HG02885 (cell line): ENCODE measurements around the gene PRIMPOL.
"Not testable (repeated sequence)": the region's sequence is repeated elsewhere in the genome, so short reads cannot be mapped to it uniquely, and the experiment has no call there.

ENCODE experiments used
- ATAC-seq: cut with Tn5 transposase; IDR thresholded peaks from one replicate; pipeline ENCODE4 v1.9.1; 2021; ENCODE audit warnings: mild to moderate bottlenecking; ENCODE audit not compliant: unreplicated experiment, poor library complexity

The PRIMPOL gene

GRCh38 chr4:184636144-184636543, 13.4 kb upstream of the PRIMPOL start:
- no peak for ATAC-seq

GRCh38 chr4:184636897-184637296, 12.6 kb upstream of the PRIMPOL start:
- ATAC-seq = no peak

- no peak for ATAC-seq
These were observed 8.5 kb upstream of the PRIMPOL start for GRCh38 chr4:184641022-184641421.

GRCh38 chr4:184641451-184641850, 8.1 kb upstream of the PRIMPOL start:
- ATAC-seq = no peak

DNA sequence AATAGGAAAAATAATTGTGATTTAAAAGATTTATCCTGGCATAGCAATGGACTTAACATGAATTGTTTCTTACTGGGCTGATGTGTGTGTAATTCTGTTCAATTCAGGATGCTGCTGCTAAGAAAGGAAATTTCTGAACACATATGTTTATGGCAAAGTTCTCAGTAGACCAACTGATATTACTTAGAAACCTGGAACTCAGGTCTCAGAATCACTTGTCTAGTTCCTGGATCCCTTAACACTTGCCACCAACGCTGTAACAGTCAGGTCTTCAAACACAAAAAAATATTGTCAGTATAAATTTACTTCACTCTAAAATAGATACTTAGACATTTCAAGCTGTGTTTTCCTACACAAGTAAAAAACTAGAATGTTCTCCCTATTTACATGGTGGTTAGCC, 5.8 kb upstream of the PRIMPOL start:
- ATAC-seq = no peak

DNA sequence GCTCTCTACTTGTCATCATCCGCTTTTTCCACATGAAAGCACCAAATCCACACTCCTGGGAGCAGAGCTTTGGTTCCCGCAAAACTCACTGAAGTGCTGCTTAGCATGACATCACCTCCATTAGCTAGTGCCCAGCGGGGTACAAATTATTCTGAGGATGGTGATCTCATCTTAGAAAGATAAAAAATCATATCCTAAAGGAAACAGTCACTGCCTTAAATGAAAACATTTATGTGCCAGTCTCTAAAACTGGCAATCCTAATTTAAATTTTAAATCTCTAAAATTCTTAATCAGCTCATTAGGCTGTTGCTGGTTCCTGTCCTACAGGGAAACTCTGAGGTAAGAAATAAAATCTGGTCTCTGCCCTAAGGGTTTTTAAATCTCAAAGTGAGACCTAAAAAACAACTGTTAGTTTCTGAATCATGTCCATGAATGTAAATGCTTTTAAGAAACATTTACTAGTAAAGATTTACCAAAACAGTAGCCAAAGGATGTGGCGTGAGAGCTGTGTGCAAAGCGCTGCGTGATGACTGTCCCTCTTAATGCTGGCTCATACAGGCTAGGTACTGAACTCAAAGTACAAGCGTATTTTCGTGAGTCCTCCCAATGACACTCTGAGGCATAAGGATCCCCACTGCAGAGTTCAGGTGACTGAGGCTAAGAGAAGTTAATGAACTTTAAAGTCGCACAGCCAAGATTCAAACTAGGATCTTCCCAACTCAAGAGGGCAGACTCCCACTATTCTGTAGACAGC, 4.8 kb upstream of the PRIMPOL start:
- ATAC-seq = no peak

- no peak for ATAC-seq
These were observed 3.5 kb upstream of the PRIMPOL start for GRCh38 chr4:184645904-184646610.

DNA sequence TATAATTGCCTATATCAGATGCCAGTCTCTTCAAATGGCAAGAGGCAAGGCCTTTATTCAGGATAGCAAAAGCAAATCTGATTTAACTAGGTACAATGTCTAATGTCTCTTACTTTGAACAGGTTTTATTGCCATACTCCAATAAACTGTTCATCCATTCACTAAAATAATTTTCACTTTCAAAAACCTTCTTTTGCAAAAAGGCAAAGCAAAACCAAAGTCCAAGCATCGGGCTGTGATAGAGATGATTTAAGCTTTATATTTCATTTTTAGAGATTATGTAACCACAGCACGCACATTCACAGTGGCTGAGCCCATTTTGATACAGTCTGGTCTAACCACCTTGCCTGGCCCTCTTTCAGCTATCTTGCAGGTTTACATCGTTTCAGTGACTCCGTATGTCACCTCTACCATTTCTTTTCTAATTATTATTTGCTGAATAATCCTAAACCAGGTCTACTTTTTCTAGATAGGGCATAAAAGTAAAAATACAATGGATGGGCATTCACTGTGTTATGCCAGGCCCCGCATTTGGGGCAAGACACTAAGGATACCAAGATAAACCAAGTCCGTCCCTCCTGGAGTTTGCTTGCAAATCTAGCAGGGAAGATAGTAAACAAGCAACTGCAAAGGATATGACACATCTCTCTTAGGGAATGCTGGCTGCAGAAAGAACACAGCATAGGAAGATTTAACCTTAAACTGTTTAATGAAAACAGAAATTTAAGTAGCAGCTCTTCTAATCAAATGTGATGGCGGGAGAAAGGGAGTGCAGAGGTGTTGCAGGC, 2.1 kb upstream of the PRIMPOL start:
- no peak for ATAC-seq

- ATAC-seq = no peak
These were observed 1.6 kb upstream of the PRIMPOL start for GRCh38 chr4:184648054-184648312.

DNA sequence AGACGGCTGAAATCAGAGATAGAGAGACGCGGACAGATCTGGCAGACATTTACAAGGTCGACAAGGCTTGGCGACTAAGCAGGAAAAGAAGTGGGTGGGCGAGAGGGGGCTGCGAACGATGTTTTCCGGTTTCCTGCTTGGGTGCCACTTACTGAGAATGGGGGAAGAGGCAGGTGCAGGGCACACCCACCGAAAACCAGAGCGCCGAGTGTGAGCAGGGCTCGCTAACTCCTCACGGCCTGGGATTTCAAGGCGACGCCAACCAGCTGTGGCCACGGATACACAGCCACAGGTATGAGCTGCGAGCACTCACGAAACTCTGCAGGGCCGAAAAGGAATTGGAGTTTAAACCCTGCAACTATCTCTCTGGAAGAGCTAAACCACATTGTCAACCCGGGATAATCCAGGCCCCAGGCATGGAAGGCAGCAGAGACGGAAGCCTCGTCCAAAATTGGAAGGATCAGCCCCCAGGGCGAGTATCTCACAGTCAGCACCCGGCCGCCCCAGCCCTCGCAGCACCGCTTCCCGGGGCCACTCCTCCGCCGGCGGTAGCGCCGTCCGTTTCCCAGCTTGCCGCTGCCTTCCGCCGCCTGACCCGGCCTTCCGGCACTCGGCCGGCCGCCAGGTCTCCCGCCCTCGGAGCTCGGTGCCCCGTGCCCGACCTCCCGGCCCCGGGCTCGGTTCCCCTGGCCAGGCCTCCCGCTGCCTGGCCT, 1.1 kb upstream of the PRIMPOL start:
- peak; percentile 26 for ATAC-seq

- peak; percentile 9 for ATAC-seq
These were observed 675 bp downstream of the PRIMPOL start for GRCh38 chr4:184649971-184650855.

DNA sequence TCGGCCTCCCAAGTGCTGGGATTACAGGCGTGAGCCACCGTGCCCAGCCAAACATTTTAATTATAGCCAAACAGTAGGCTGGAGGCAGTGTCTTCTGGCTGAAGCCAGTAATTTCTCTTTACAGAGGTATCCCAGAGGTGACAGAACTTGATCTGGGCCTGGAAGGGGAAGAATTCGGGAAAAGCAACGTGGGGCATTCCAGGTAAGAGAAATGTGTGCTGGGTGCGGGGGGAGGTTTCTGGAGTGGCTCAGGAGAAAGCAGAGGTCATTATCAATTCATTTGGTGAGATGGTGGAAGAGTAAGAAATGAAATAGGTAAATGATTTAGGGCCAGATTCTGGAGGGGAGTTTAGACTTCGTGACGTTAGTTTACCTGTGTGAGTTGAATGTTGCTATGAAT, 2.4 kb downstream of the PRIMPOL start:
- no peak for ATAC-seq

DNA sequence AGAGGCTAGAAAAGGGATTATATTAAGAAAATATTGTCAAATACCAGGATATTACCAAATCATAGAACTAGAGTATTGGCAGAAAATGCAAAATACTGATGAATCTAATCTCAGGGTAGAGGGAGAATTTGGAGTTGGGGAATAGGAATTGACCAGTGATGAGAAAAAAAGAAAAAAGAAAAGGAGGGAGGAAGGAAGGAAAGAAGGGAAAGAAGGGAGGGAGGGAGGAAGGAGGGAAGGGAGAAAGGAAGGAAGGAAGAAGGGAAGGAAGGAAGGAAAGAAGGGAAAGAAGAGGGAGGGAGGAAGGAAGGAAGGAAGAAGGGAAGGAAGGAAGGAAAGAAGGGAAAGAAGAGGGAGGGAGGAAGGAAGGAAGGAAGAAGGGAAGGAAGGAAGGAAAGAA, 3.1 kb downstream of the PRIMPOL start:
- ATAC-seq = not testable (repeated sequence)

DNA sequence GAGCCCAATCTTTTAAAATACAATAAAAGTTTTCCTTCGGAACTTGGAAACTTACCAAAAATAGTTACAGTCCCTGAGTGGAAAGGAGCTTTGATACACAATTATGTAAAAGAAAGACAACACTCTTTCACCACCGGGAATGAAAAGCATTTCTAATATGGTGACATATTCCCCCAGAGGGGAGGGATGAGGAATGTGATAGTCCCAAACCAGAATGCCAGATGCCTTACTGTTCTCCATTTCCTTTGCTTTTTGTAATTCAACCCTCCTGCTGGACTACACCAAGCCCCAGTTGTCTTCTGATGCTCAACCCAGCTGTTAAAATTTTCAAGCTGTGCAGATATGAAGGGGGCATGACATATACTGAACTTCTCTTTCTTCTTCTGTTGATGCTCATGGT, 4.1 kb downstream of the PRIMPOL start:
- ATAC-seq = no peak

GRCh38 chr4:184655889-184656869, 6.6 kb downstream of the PRIMPOL start:
- no peak for ATAC-seq

DNA sequence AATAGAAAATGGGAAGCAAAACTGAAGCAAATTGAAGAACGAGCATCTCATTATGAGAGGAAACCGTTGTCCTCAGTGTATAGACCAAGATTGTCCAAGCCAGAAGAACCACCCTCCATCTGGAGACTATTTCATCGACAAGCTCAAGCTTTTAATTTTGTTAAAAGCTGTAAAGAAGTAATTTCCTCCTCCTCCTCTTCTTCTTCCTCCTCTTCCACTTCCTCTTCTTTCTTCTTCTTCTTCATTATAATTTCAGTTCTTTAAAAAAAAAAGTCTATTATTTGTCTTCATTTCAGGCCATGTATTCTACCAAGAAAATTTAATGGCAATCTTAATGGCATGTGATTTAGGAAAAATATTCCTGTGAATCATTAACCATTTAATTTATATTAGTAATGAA, 7.6 kb downstream of the PRIMPOL start:
- ATAC-seq = no peak

- not testable (repeated sequence) for ATAC-seq
These were observed 8.3 kb downstream of the PRIMPOL start for GRCh38 chr4:184657820-184658219.

- ATAC-seq = no peak
These were observed 11.4 kb downstream of the PRIMPOL start for GRCh38 chr4:184660978-184661377.

- ATAC-seq = no peak
These were observed 12.7 kb downstream of the PRIMPOL start for GRCh38 chr4:184662236-184662635.
